Measurements from ENCODE around the gene GPR63.

DNA sequence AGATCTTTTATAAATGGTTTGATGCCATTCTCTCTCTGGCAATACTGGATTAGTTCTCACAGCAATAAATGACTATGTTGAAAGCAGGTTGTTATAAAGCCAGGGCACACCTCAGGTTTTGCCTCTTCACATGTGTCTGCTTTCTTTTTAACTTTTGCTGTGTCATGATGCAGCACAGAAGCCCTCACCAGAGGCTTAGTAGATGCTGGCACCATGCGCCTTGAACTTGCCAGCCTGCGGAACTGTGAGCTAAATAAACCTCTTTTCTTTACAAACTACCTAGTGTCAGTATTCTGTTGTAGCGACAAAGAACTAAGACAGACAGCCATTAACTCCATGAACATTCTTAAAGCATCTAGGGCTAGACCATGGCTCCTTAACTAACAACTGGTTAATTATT lies 15.3 kb upstream of the GPR63 start:
- no peak for TF ChIP-seq POLR2A (IDR thresholded peaks at IDR 0.05)
- TF ChIP-seq, protein P1, sequence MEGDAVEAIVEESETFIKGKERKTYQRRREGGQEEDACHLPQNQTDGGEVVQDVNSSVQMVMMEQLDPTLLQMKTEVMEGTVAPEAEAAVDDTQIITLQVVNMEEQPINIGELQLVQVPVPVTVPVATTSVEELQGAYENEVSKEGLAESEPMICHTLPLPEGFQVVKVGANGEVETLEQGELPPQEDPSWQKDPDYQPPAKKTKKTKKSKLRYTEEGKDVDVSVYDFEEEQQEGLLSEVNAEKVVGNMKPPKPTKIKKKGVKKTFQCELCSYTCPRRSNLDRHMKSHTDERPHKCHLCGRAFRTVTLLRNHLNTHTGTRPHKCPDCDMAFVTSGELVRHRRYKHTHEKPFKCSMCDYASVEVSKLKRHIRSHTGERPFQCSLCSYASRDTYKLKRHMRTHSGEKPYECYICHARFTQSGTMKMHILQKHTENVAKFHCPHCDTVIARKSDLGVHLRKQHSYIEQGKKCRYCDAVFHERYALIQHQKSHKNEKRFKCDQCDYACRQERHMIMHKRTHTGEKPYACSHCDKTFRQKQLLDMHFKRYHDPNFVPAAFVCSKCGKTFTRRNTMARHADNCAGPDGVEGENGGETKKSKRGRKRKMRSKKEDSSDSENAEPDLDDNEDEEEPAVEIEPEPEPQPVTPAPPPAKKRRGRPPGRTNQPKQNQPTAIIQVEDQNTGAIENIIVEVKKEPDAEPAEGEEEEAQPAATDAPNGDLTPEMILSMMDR (IDR thresholded peaks at IDR 0.05) = no peak

Measured in esophagus squamous epithelium (tissue), 4 donors.